Measurements from ENCODE around the gene ABCC1. TPM values are rescaled to one million over a fixed set of nuclear protein-coding genes. Genes with fewer than 3 reads are reported as not detected.

Gene ABCC1
- total RNA-seq, 1 donor from 2014 or later, result 69.4 TPM

DNA sequence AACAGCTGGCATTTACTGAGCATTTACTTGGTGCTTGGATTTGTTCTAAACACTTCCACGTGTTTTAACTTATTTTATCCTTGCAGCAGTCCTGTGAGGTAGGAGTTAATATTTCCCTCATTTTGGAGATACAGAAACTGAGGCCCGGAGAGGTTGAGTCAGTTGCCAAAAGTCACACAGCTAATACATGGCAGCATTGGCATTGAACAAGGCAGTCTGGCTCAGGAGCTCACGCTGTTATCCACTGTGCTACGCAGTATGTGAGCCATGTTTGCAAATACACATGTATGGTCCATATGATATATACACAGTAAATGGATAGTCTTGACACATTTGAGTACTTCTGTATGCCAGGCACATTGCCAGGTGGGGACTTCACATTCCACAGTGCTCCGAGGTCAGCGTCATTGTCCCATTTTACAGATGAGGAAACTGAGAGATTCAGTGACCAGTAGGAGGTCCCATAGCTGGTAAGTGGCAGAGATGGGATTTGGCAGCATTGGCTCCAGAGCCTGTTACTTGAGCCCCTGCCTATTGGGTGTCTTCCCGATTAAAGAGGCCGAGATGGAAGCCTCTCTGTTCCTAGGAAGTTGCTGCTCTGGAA, 163.1 kb downstream of the ABCC1 start:
- Mint-ChIP-seq H3K27ac (no peak overlapping the region), H3K27me3 (ENCODE audit: low read depth) (no peaks in the 10 kb centered on the region), H3K4me1 (no peaks in the 10 kb centered on the region), H3K36me3 (peaks cover 58% of the 10 kb centered on the region), H3K4me3 (no peak overlapping the region), H3K9me3 (no peaks in the 10 kb centered on the region)
- no peak for DNase-seq (ENCODE audit: low spot score in 2 of 2, unreplicated experiment in 2 of 2)
- no peak for TF ChIP-seq CTCF (IDR thresholded peaks at IDR 0.05; ENCODE audit: unreplicated experiment)

- no peak for TF ChIP-seq CTCF (IDR thresholded peaks at IDR 0.05; ENCODE audit: unreplicated experiment)
- Mint-ChIP-seq H3K27me3 (ENCODE audit: low read depth) (no peaks in the 10 kb centered on the region), H3K4me3 (no peak overlapping the region), H3K27ac (no peak overlapping the region), H3K4me1 (no peaks in the 10 kb centered on the region), H3K9me3 (peaks cover 4% of the 10 kb centered on the region), H3K36me3 (peaks cover 59% of the 10 kb centered on the region)
- no peak for DNase-seq (ENCODE audit: low spot score in 2 of 2, unreplicated experiment in 2 of 2)
Observed at GRCh38 chr16:16113076-16113475, 163.7 kb downstream of the ABCC1 start.

DNA sequence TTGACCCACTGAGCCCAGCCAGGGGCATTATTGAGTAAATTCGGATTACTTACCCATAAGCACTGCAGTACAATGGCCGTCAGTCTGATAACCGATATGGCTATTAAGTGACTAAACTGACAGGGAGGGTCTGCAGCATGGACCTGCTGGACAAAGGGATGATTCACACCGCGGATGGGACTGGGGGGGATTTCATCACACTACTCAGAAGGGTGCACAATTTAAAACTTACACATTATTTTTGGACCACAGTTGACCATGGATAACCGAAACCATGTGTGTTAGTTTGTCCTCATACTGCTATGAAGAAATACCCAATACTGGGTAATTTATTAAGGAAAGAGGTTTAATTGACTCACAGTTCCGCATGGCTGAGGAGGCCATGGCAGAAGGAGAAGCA, 167.4 kb downstream of the ABCC1 start:
- no peak for TF ChIP-seq CTCF (IDR thresholded peaks at IDR 0.05; ENCODE audit: unreplicated experiment)
- DNase-seq (ENCODE audit: low spot score in 2 of 2, unreplicated experiment in 2 of 2), result no peak
- Mint-ChIP-seq H3K9me3 (peaks cover 13% of the 10 kb centered on the region), H3K27ac (no peak overlapping the region), H3K27me3 (ENCODE audit: low read depth) (no peaks in the 10 kb centered on the region), H3K36me3 (peaks cover 65% of the 10 kb centered on the region), H3K4me3 (no peak overlapping the region), H3K4me1 (peaks cover 4% of the 10 kb centered on the region)

- H3K36me3 Mint-ChIP-seq, result peaks cover 71% of the 10 kb centered on the region
Observed at GRCh38 chr16:16118337-16118736, 168.9 kb downstream of the ABCC1 start.

DNA sequence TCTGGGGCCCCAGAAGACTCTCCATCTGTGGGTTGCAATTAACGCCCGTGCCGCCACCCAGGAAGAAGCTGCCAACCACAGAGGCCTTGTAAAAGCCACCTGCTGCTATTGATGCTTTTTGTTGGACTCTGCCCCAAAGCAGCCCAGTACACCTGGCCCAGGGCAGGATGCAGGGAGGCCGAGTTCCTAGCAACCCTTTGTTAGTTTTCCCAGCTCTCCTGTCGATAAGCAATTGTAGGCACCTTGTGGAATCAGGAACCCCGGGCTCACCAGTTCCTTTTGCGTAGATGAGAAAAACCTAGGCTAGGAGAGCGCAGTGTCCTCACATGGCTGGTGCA, 170.6 kb downstream of the ABCC1 start:
- H3K9me3 Mint-ChIP-seq, result peaks cover 24% of the 10 kb centered on the region
- H3K27me3 Mint-ChIP-seq (ENCODE audit: low read depth), result no peaks in the 10 kb centered on the region
- no peak overlapping the region for H3K4me3 Mint-ChIP-seq
- TF ChIP-seq CTCF (IDR thresholded peaks at IDR 0.05; ENCODE audit: unreplicated experiment), result no peak
- no peak overlapping the region for H3K27ac Mint-ChIP-seq
- H3K36me3 Mint-ChIP-seq, result peaks cover 74% of the 10 kb centered on the region
- no peak for DNase-seq (ENCODE audit: low spot score in 2 of 2, unreplicated experiment in 2 of 2)
- H3K4me1 Mint-ChIP-seq, result peaks cover 4% of the 10 kb centered on the region

More at GRCh38 chr16:16118337-16118736, 168.9 kb downstream of the ABCC1 start:
- DNase-seq (ENCODE audit: low spot score in 2 of 2, unreplicated experiment in 2 of 2), result no peak
- TF ChIP-seq CTCF (IDR thresholded peaks at IDR 0.05; ENCODE audit: unreplicated experiment), result no peak
- no peaks in the 10 kb centered on the region for H3K27me3 Mint-ChIP-seq (ENCODE audit: low read depth)
- no peak overlapping the region for H3K27ac Mint-ChIP-seq
- H3K9me3 Mint-ChIP-seq, result peaks cover 13% of the 10 kb centered on the region
- peaks cover 4% of the 10 kb centered on the region for H3K4me1 Mint-ChIP-seq
- no peak overlapping the region for H3K4me3 Mint-ChIP-seq
